Peyer's patch (tissue), 4 donors: ENCODE data around the gene ANKUB1. TPM values are rescaled to one million over a fixed set of nuclear protein-coding genes. Genes with fewer than 3 reads are reported as not detected.

Experiments
- DNase-seq, 3 donors: peaks; one replicate each; pipeline ENCODE4 v3.0.0-alpha.2; 2017 to 2019
- H3K27ac ChIP-seq, 4 donors: fragments of 200-600 bp; sonication (generic); one replicate each; pipeline ENCODE4 v1.5.1; 2016 to 2019
- H3K27me3 ChIP-seq, 2 donors: fragments of 200-600 bp; sonication (generic); one replicate each; pipeline ENCODE4 v1.5.1; 2019
- H3K36me3 ChIP-seq, 3 donors: fragments of 200-600 bp; sonication (generic); one replicate each; pipeline ENCODE4 v1.5.1; 2016 to 2019
- H3K4me1 ChIP-seq, 4 donors: fragments of 200-600 bp; sonication (generic); one replicate each; pipeline ENCODE4 v1.5.1; 2016 to 2019
- H3K4me3 ChIP-seq, 4 donors: fragments of 200-600 bp; sonication (generic); 1 replicate in 3 of 4; 2 replicates in 1 of 4; pipeline ENCODE4 v1.5.1; 2016 to 2019; ENCODE audit warnings: mild to moderate bottlenecking in 1 of 4
- H3K9me3 ChIP-seq, 4 donors: fragments of 200-600 bp; sonication (generic); one replicate each; pipeline ENCODE4 v1.5.1; 2016 to 2019; ENCODE audit warnings: mild to moderate bottlenecking in 1 of 4
- CTCF ChIP-seq, 6 experiments: fragments of 450-650 bp in 4 of 6; fragments of 200-600 bp in 2 of 6; sonication (generic) in 1 of 6; IDR thresholded peaks; one replicate each; pipeline ENCODE4 v1.5.1; 2017 to 2019; ENCODE audit warnings: antibody characterized with exemption in 6 of 6, mild to moderate bottlenecking in 3 of 6, moderate library complexity in 1 of 6
- POLR2A ChIP-seq, 2 donors: fragments of 450-650 bp; IDR thresholded peaks; one replicate each; pipeline ENCODE4 v1.5.1; 2017; ENCODE audit warnings: antibody characterized with exemption in 2 of 2, mild to moderate bottlenecking in 2 of 2, moderate library complexity in 2 of 2
- small RNA-seq, 2 donors: library from RNA; depleted of rRNA; stranded (forward); fragments of <200 nt; gene quantifications; one replicate each; pipeline ENCODE3, GENCODE V24; 2016
- total RNA-seq, 4 donors: library from RNA; depleted of rRNA; stranded (reverse); fragments of >200 nt; gene quantifications; one replicate each; pipeline ENCODE4 v1.1.0, GENCODE V29; 2016

Gene ANKUB1
- total RNA-seq, 4 donors from 2014 or later = not detected

- Histone ChIP-seq H3K4me1 (no peaks in the 10 kb centered on the region), H3K36me3 (no peaks in the 10 kb centered on the region), H3K27me3 (no peaks in the 10 kb centered on the region), H3K27ac (no peak overlapping the region), H3K9me3 (no peaks in the 10 kb centered on the region), H3K4me3 (peak overlapping the region in 2 of 4 donors; percentile 27 to 32)
- peak in 1 of 3 donors; percentile 73 for DNase-seq
- no peak for TF ChIP-seq POLR2A (IDR thresholded peaks at IDR 0.05)
- peak in 5 of 6 experiments; percentile 58 to 81 (median 77) for TF ChIP-seq CTCF (IDR thresholded peaks at IDR 0.05)
These were observed 74.8 kb downstream of the ANKUB1 start for GRCh38 chr3:149717391-149718056.

GRCh38 chr3:149716984-149717383, 75.4 kb downstream of the ANKUB1 start:
- no peaks in the 10 kb centered on the region for H3K4me1 ChIP-seq
- no peak for TF ChIP-seq CTCF (IDR thresholded peaks at IDR 0.05)
- TF ChIP-seq POLR2A (IDR thresholded peaks at IDR 0.05) = no peak
- peak overlapping the region in 2 of 4 donors; percentile 27 to 32 for H3K4me3 ChIP-seq
- H3K36me3 ChIP-seq = no peaks in the 10 kb centered on the region
- no peak overlapping the region for H3K27ac ChIP-seq
- no peaks in the 10 kb centered on the region for H3K27me3 ChIP-seq
- no peaks in the 10 kb centered on the region for H3K9me3 ChIP-seq
- DNase-seq = no peak

GRCh38 chr3:149715247-149715646, 77.1 kb downstream of the ANKUB1 start:
- H3K4me3 ChIP-seq = no peak overlapping the region
- H3K27me3 ChIP-seq = no peaks in the 10 kb centered on the region
- no peaks in the 10 kb centered on the region for H3K9me3 ChIP-seq
- no peak overlapping the region for H3K27ac ChIP-seq
- no peak for DNase-seq
- no peak for TF ChIP-seq POLR2A (IDR thresholded peaks at IDR 0.05)
- no peak for TF ChIP-seq CTCF (IDR thresholded peaks at IDR 0.05)
- no peaks in the 10 kb centered on the region for H3K4me1 ChIP-seq
- no peaks in the 10 kb centered on the region for H3K36me3 ChIP-seq

GRCh38 chr3:149713730-149714654, 78.4 kb downstream of the ANKUB1 start:
- no peak for DNase-seq

More at GRCh38 chr3:149713730-149714654, 78.4 kb downstream of the ANKUB1 start:
- H3K36me3 ChIP-seq = no peaks in the 10 kb centered on the region
- TF ChIP-seq CTCF (IDR thresholded peaks at IDR 0.05) = no peak
- no peak for TF ChIP-seq POLR2A (IDR thresholded peaks at IDR 0.05)
- no peak overlapping the region for H3K27ac ChIP-seq
- no peaks in the 10 kb centered on the region for H3K4me1 ChIP-seq
- no peaks in the 10 kb centered on the region for H3K27me3 ChIP-seq
- H3K4me3 ChIP-seq = no peak overlapping the region
- no peaks in the 10 kb centered on the region for H3K9me3 ChIP-seq

Small RNA genes lying within 50 kb of the gene (small RNA-seq; reads per million reads assigned to genes)
- gene RNU6-507P = 0 reads per million in 2 donors

Other genes starting within 250 kb of the ANKUB1 start
- 10 to 100 TPM; 13.8 to 62.7 (median 18.5) TPM for gene WWTR1, start 134.5 kb downstream of the ANKUB1 start, total RNA-seq
- 10 to 100 TPM; 10.9 to 29.7 (median 17.9) TPM for gene COMMD2, start 40.1 kb downstream of the ANKUB1 start, total RNA-seq
- 10 to 100 TPM; 35.0 to 74.3 (median 58.1) TPM for gene RNF13, start 20.7 kb upstream of the ANKUB1 start, total RNA-seq
- 10 to 100 TPM; 39.6 to 69.6 (median 60.9) TPM for gene PFN2, start 178.3 kb upstream of the ANKUB1 start, total RNA-seq